ENCODE results near the gene BICDL1. TPM values are rescaled to one million over a fixed set of nuclear protein-coding genes. Genes with fewer than 3 reads are reported as not detected.

Gene BICDL1
- total and polyA plus RNA-seq, 2 of the 4 experiments (the other 2 are of a cell fraction): not detected

DNA sequence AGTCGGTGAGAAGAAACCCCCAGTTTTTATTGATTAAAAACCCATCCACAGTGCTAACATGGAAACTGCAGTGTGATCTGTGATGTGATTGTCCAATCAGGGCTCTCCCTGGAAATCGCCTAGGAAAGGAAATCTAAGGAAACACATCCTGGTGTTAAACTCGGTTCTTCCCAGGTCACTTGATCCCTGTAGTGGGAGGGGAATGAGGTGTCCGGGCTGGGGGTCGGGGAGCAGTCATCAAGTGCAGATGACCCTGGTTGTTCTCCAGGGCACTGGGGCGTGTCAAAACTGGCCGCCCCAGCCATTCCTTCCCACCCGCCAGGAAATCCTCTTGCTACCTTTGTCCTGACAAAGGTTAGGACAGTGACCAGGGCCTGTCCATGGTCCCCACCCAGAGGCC, 106.7 kb downstream of the BICDL1 start:
- in situ Hi-C loops (cut with MboI; ENCODE audit: low sequenced_read_pairs): no loop called here
- no peak for ATAC-seq (ENCODE audit: low read depth)
- no peak overlapping the region for H2BK20ac ChIP-seq (ENCODE audit: low read depth, low read length)

More for the DNA sequence above, 106.7 kb downstream of the BICDL1 start:
- H3K4me1 ChIP-seq (ENCODE audit: control insufficient read depth, insufficient read depth, low read length): peaks cover 2% of the 10 kb centered on the region; the same call in 1 of the 2 replicates
- H3K4me2 ChIP-seq (ENCODE audit: low read depth, low read length): no peak overlapping the region
- H3K9me1 ChIP-seq (ENCODE audit: insufficient read depth, low read length): peaks cover 16% of the 10 kb centered on the region
- H3K9ac ChIP-seq (ENCODE audit: low read depth, low read length): no peak overlapping the region
- peaks cover 55% of the 10 kb centered on the region for H3K36me3 ChIP-seq (ENCODE audit: control insufficient read depth, insufficient read depth, low read length)
- no peak overlapping the region for H2BK15ac ChIP-seq (ENCODE audit: low read depth, low read length)
- no peaks in the 10 kb centered on the region for H3K27me3 ChIP-seq (ENCODE audit: control insufficient read depth, insufficient read depth, low read length)
- TF ChIP-seq MXI1 (IDR thresholded peaks at IDR 0.05; ENCODE audit: borderline replicate concordance, low read depth, low read length) (no peak), NFE2L2 (IDR thresholded peaks at IDR 0.05; ENCODE audit: low read depth, low read length) (no peak), RFX5 (IDR thresholded peaks at IDR 0.05; ENCODE audit: low read depth, low read length) (no peak), POLR2A (IDR thresholded peaks at IDR 0.05; ENCODE audit: low read depth, low read length) (no peak), BHLHE40 (IDR thresholded peaks at IDR 0.05; ENCODE audit: low read depth, low read length) (no peak), SMC3 (IDR thresholded peaks at IDR 0.05; ENCODE audit: low read depth, low read length) (no peak), CEBPB (IDR thresholded peaks at IDR 0.05; ENCODE audit: low read depth, low read length) (no peak), RAD21 (IDR thresholded peaks at IDR 0.05; ENCODE audit: low read length) (no peak), FOS (IDR thresholded peaks at IDR 0.05; ENCODE audit: low read depth, low read length) (no peak), RCOR1 (IDR thresholded peaks at IDR 0.05; ENCODE audit: insufficient replicate concordance, low read length) (no peak), CHD1 (IDR thresholded peaks at IDR 0.05; ENCODE audit: low read depth, low read length) (no peak), MAZ (IDR thresholded peaks at IDR 0.05; ENCODE audit: borderline replicate concordance, low read depth, low read length) (no peak), MAFK (IDR thresholded peaks at IDR 0.05; ENCODE audit: low read depth, low read length) (no peak)
- TF ChIP-seq, protein P1, sequence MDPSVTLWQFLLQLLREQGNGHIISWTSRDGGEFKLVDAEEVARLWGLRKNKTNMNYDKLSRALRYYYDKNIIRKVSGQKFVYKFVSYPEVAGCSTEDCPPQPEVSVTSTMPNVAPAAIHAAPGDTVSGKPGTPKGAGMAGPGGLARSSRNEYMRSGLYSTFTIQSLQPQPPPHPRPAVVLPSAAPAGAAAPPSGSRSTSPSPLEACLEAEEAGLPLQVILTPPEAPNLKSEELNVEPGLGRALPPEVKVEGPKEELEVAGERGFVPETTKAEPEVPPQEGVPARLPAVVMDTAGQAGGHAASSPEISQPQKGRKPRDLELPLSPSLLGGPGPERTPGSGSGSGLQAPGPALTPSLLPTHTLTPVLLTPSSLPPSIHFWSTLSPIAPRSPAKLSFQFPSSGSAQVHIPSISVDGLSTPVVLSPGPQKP (IDR thresholded peaks at IDR 0.05; ENCODE audit: borderline replicate concordance, low read depth, low read length): no peak
- TF ChIP-seq, protein P2, sequence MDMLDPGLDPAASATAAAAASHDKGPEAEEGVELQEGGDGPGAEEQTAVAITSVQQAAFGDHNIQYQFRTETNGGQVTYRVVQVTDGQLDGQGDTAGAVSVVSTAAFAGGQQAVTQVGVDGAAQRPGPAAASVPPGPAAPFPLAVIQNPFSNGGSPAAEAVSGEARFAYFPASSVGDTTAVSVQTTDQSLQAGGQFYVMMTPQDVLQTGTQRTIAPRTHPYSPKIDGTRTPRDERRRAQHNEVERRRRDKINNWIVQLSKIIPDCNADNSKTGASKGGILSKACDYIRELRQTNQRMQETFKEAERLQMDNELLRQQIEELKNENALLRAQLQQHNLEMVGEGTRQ (IDR thresholded peaks at IDR 0.05; ENCODE audit: low read depth, low read length): no peak
- TF ChIP-seq, protein P3, sequence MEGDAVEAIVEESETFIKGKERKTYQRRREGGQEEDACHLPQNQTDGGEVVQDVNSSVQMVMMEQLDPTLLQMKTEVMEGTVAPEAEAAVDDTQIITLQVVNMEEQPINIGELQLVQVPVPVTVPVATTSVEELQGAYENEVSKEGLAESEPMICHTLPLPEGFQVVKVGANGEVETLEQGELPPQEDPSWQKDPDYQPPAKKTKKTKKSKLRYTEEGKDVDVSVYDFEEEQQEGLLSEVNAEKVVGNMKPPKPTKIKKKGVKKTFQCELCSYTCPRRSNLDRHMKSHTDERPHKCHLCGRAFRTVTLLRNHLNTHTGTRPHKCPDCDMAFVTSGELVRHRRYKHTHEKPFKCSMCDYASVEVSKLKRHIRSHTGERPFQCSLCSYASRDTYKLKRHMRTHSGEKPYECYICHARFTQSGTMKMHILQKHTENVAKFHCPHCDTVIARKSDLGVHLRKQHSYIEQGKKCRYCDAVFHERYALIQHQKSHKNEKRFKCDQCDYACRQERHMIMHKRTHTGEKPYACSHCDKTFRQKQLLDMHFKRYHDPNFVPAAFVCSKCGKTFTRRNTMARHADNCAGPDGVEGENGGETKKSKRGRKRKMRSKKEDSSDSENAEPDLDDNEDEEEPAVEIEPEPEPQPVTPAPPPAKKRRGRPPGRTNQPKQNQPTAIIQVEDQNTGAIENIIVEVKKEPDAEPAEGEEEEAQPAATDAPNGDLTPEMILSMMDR (conservative IDR thresholded peaks at IDR 0.05; ENCODE audit: low read depth, low read length): no peak
- H2AK5ac ChIP-seq (ENCODE audit: low read depth, low read length): no peak overlapping the region
- H4K20me1 ChIP-seq (ENCODE audit: insufficient read depth, low read length): peaks cover 54% of the 10 kb centered on the region
- 60% methylated on average over 1 of the region's 8 CpGs; no CpG with 5 or more reads in 1 of the 2 experiments for WGBS, 2 experiments (ENCODE audit: extremely low coverage in 2 of 2, insufficient read length in 1 of 2)
- H3K56ac ChIP-seq (ENCODE audit: extremely low read depth, insufficient read depth, low read length): no peak overlapping the region
- no peak overlapping the region for H2BK120ac ChIP-seq (ENCODE audit: low read depth, low read length)
- H3K14ac ChIP-seq (replicated peaks; ENCODE audit: low read depth, low read length): no peak overlapping the region
- BruUV-seq (replicated peaks): TSS peak; percentile 83
- no peak overlapping the region for H3K23ac ChIP-seq (ENCODE audit: low read depth, low read length)
- DNase-seq: no peak
- H3K9me3 ChIP-seq (ENCODE audit: control insufficient read depth, insufficient read depth, low read length): no peaks in the 10 kb centered on the region
- no peak overlapping the region for H3K4me3 ChIP-seq (ENCODE audit: insufficient read depth, low read depth, low read length)
- H2AK9ac ChIP-seq (replicated peaks; ENCODE audit: low read depth, low read length, poor library complexity): peak overlapping the region; percentile 55
- H4K5ac ChIP-seq (ENCODE audit: low read depth, low read length): no peak overlapping the region
- H3K4ac ChIP-seq (ENCODE audit: low read depth, low read length): no peak overlapping the region
- H4K8ac ChIP-seq (ENCODE audit: low read depth in 2 of 2, low read length in 2 of 2): no peak overlapping the region
- no peak overlapping the region for H3K18ac ChIP-seq (ENCODE audit: low read depth, low read length)
- CTCF ChIA-PET: no interaction called here
- no peak overlapping the region for H4K91ac ChIP-seq (ENCODE audit: insufficient read depth, low read depth, low read length)
- H2AFZ ChIP-seq (replicated peaks; ENCODE audit: low read length, poor library complexity): no peak overlapping the region
- no peak overlapping the region for H3K27ac ChIP-seq (ENCODE audit: insufficient read depth, low read length)
- POLR2A ChIA-PET (ENCODE audit: unreplicated experiment): no interaction called here
- intact Hi-C loops (cut with micrococcal nuclease) (no loop called here), dilution Hi-C loops (cut with HindIII; ENCODE audit: low sequenced_read_pairs, unreplicated experiment) (no loop called here)
- no peak overlapping the region for H2BK5ac ChIP-seq (ENCODE audit: low read depth, low read length, poor library complexity, severe bottlenecking)
- peaks cover 5 to 43% of the 10 kb centered on the region in 2 experiments; a peak in 3 of 4 replicates for H3K79me1 ChIP-seq (ENCODE audit: low read depth in 1 of 2, low read length in 2 of 2)

Data from IMR-90 (cell line).